ENCODE measurements around the gene TNNT3. TPM values are rescaled to one million over a fixed set of nuclear protein-coding genes. Genes with fewer than 3 reads are reported as not detected.

TNNT3 gene
- total RNA-seq, 1 donor from 2014 or later, result 0.70 TPM

GRCh38 chr11:1894759-1895158 is 24.7 kb upstream of the TNNT3 start:
- no peak for DNase-seq (ENCODE audit: low spot score)
- Mint-ChIP-seq H3K4me1 (ENCODE audit: low read depth) (no peaks in the 10 kb centered on the region), H3K27me3 (ENCODE audit: insufficient read depth) (peaks cover 18% of the 10 kb centered on the region), H3K36me3 (ENCODE audit: low read depth) (peaks cover 7% of the 10 kb centered on the region), H3K4me3 (no peak overlapping the region), H3K9me3 (no peaks in the 10 kb centered on the region), H3K27ac (no peak overlapping the region)
- intact Hi-C loops (cut with micrococcal nuclease), result no loop called here

- Mint-ChIP-seq H3K27ac (no peak overlapping the region), H3K36me3 (ENCODE audit: low read depth) (peaks cover 7% of the 10 kb centered on the region), H3K27me3 (ENCODE audit: insufficient read depth) (peaks cover 18% of the 10 kb centered on the region), H3K4me3 (no peak overlapping the region), H3K4me1 (ENCODE audit: low read depth) (no peaks in the 10 kb centered on the region), H3K9me3 (no peaks in the 10 kb centered on the region)
- intact Hi-C loops (cut with micrococcal nuclease), result no loop called here
- DNase-seq (ENCODE audit: low spot score), result no peak
Measured at GRCh38 chr11:1896468-1896867, 23.0 kb upstream of the TNNT3 start.

GRCh38 chr11:1896923-1897322 is 22.6 kb upstream of the TNNT3 start:
- peaks cover 18% of the 10 kb centered on the region for H3K27me3 Mint-ChIP-seq (ENCODE audit: insufficient read depth)
- intact Hi-C loops (cut with micrococcal nuclease), result no loop called here
- no peak overlapping the region for H3K4me3 Mint-ChIP-seq
- no peaks in the 10 kb centered on the region for H3K9me3 Mint-ChIP-seq
- H3K4me1 Mint-ChIP-seq (ENCODE audit: low read depth), result no peaks in the 10 kb centered on the region
- no peak overlapping the region for H3K27ac Mint-ChIP-seq
- no peak for DNase-seq (ENCODE audit: low spot score)
- peaks cover 7% of the 10 kb centered on the region for H3K36me3 Mint-ChIP-seq (ENCODE audit: low read depth)

- peaks cover 18% of the 10 kb centered on the region for H3K27me3 Mint-ChIP-seq (ENCODE audit: insufficient read depth)
- H3K4me3 Mint-ChIP-seq, result no peak overlapping the region
- no peak overlapping the region for H3K27ac Mint-ChIP-seq
- no peaks in the 10 kb centered on the region for H3K9me3 Mint-ChIP-seq
- no peak for DNase-seq (ENCODE audit: low spot score)
- no peaks in the 10 kb centered on the region for H3K36me3 Mint-ChIP-seq (ENCODE audit: low read depth)
- intact Hi-C loops (cut with micrococcal nuclease), result no loop called here
- H3K4me1 Mint-ChIP-seq (ENCODE audit: low read depth), result no peaks in the 10 kb centered on the region
Measured at GRCh38 chr11:1899090-1899489, 20.4 kb upstream of the TNNT3 start.

- Mint-ChIP-seq H3K9me3 (no peaks in the 10 kb centered on the region), H3K27ac (no peak overlapping the region), H3K4me3 (no peak overlapping the region), H3K4me1 (ENCODE audit: low read depth) (no peaks in the 10 kb centered on the region), H3K36me3 (ENCODE audit: low read depth) (no peaks in the 10 kb centered on the region), H3K27me3 (ENCODE audit: insufficient read depth) (peaks cover 18% of the 10 kb centered on the region)
- DNase-seq (ENCODE audit: low spot score), result no peak
- intact Hi-C loops (cut with micrococcal nuclease), result no loop called here
Measured at GRCh38 chr11:1899686-1900085, 19.8 kb upstream of the TNNT3 start.

GRCh38 chr11:1906181-1906580 is 13.3 kb upstream of the TNNT3 start:
- H3K27ac Mint-ChIP-seq, result no peak overlapping the region
- H3K27me3 Mint-ChIP-seq (ENCODE audit: insufficient read depth), result peaks cover 2% of the 10 kb centered on the region
- no peak overlapping the region for H3K4me3 Mint-ChIP-seq
- no peak for DNase-seq (ENCODE audit: low spot score)
- H3K36me3 Mint-ChIP-seq (ENCODE audit: low read depth), result no peaks in the 10 kb centered on the region
- H3K4me1 Mint-ChIP-seq (ENCODE audit: low read depth), result no peaks in the 10 kb centered on the region
- intact Hi-C loops (cut with micrococcal nuclease), result no loop called here
- no peaks in the 10 kb centered on the region for H3K9me3 Mint-ChIP-seq

GRCh38 chr11:1906611-1907423 is 12.7 kb upstream of the TNNT3 start:
- H3K4me1 Mint-ChIP-seq (ENCODE audit: low read depth), result no peaks in the 10 kb centered on the region
- H3K27me3 Mint-ChIP-seq (ENCODE audit: insufficient read depth), result peaks cover 2% of the 10 kb centered on the region
- intact Hi-C loops (cut with micrococcal nuclease), result no loop called here

GRCh38 chr11:1908618-1909017 is 10.9 kb upstream of the TNNT3 start:
- Mint-ChIP-seq H3K36me3 (ENCODE audit: low read depth) (no peaks in the 10 kb centered on the region), H3K27me3 (ENCODE audit: insufficient read depth) (peaks cover 2% of the 10 kb centered on the region), H3K4me3 (no peak overlapping the region), H3K4me1 (ENCODE audit: low read depth) (no peaks in the 10 kb centered on the region), H3K9me3 (no peaks in the 10 kb centered on the region), H3K27ac (no peak overlapping the region)
- intact Hi-C loops (cut with micrococcal nuclease), result no loop called here
- no peak for DNase-seq (ENCODE audit: low spot score)

More at GRCh38 chr11:1906611-1907423, 12.7 kb upstream of the TNNT3 start:
- Mint-ChIP-seq H3K9me3 (no peaks in the 10 kb centered on the region), H3K36me3 (ENCODE audit: low read depth) (no peaks in the 10 kb centered on the region), H3K27ac (no peak overlapping the region), H3K4me3 (no peak overlapping the region)
- DNase-seq (ENCODE audit: low spot score), result no peak

GRCh38 chr11:1909524-1909923 is 10.0 kb upstream of the TNNT3 start:
- Mint-ChIP-seq H3K4me3 (no peak overlapping the region), H3K27ac (no peak overlapping the region), H3K36me3 (ENCODE audit: low read depth) (no peaks in the 10 kb centered on the region), H3K4me1 (ENCODE audit: low read depth) (no peaks in the 10 kb centered on the region), H3K9me3 (no peaks in the 10 kb centered on the region), H3K27me3 (ENCODE audit: insufficient read depth) (peaks cover 2% of the 10 kb centered on the region)
- DNase-seq (ENCODE audit: low spot score), result no peak
- intact Hi-C loops (cut with micrococcal nuclease), result no loop called here

- intact Hi-C loops (cut with micrococcal nuclease), result loop anchor here (2.0 kb wide), 1 partner anchor 22 kb away; no protein-coding TSS in a partner anchor
- no peak for DNase-seq (ENCODE audit: low spot score)
- Mint-ChIP-seq H3K36me3 (ENCODE audit: low read depth) (no peaks in the 10 kb centered on the region), H3K4me1 (ENCODE audit: low read depth) (no peaks in the 10 kb centered on the region), H3K9me3 (peaks cover 5% of the 10 kb centered on the region), H3K27ac (no peak overlapping the region), H3K4me3 (no peak overlapping the region), H3K27me3 (ENCODE audit: insufficient read depth) (no peaks in the 10 kb centered on the region)
Measured at GRCh38 chr11:1912289-1912878, 7.1 kb upstream of the TNNT3 start.

GRCh38 chr11:1913271-1914060 is 6.0 kb upstream of the TNNT3 start:
- intact Hi-C loops (cut with micrococcal nuclease), result loop anchor here (2.0 kb wide), 1 partner anchor 21 kb away; no protein-coding TSS in a partner anchor
- no peaks in the 10 kb centered on the region for H3K4me1 Mint-ChIP-seq (ENCODE audit: low read depth)
- DNase-seq (ENCODE audit: low spot score), result no peak
- no peaks in the 10 kb centered on the region for H3K27me3 Mint-ChIP-seq (ENCODE audit: insufficient read depth)
- H3K36me3 Mint-ChIP-seq (ENCODE audit: low read depth), result no peaks in the 10 kb centered on the region
- no peak overlapping the region for H3K4me3 Mint-ChIP-seq
- H3K27ac Mint-ChIP-seq, result no peak overlapping the region
- peaks cover 5% of the 10 kb centered on the region for H3K9me3 Mint-ChIP-seq

GRCh38 chr11:1915795-1916131 is 3.7 kb upstream of the TNNT3 start:
- Mint-ChIP-seq H3K27me3 (ENCODE audit: insufficient read depth) (no peaks in the 10 kb centered on the region), H3K9me3 (peaks cover 5% of the 10 kb centered on the region), H3K4me1 (ENCODE audit: low read depth) (no peaks in the 10 kb centered on the region), H3K36me3 (ENCODE audit: low read depth) (no peaks in the 10 kb centered on the region), H3K27ac (no peak overlapping the region), H3K4me3 (no peak overlapping the region)
- no peak for DNase-seq (ENCODE audit: low spot score)
- intact Hi-C loops (cut with micrococcal nuclease), result loop anchor here (1.0 to 5.0 kb wide), 2 partner anchors 24 to 33 kb away; no protein-coding TSS in a partner anchor
